22Rv1 (cell line): ENCODE results near the gene HTT.

ENCODE experiments used
- H3K27ac ChIP-seq: fragments of 450-650 bp; 2 replicates; pipeline ENCODE4 v1.5.1; 2017
- CTCF ChIP-seq: fragments of 450-650 bp; IDR thresholded peaks from 2 replicates; pipeline ENCODE4 v1.5.1; 2017; ENCODE audit warnings: mild to moderate bottlenecking
- ZFX ChIP-seq: fragments of 450-650 bp; IDR thresholded peaks from 2 replicates; pipeline ENCODE4 v1.6.1; 2017; ENCODE audit warnings: antibody characterized with exemption, borderline replicate concordance

Gene HTT

GRCh38 chr4:3227878-3228675 is 153.6 kb downstream of the HTT start:
- TF ChIP-seq CTCF (no peak), ZFX (no peak)

GRCh38 chr4:3228881-3229280 is 154.4 kb downstream of the HTT start:
- H3K27ac ChIP-seq: no peak overlapping the region
- no peak for TF ChIP-seq CTCF
- TF ChIP-seq ZFX: no peak

More at GRCh38 chr4:3227878-3228675, 153.6 kb downstream of the HTT start:
- H3K27ac ChIP-seq: no peak overlapping the region

GRCh38 chr4:3229328-3229727 is 154.8 kb downstream of the HTT start:
- H3K27ac ChIP-seq: no peak overlapping the region
- TF ChIP-seq ZFX: no peak
- no peak for TF ChIP-seq CTCF

GRCh38 chr4:3229964-3230363 is 155.5 kb downstream of the HTT start:
- no peak overlapping the region for H3K27ac ChIP-seq
- TF ChIP-seq ZFX (no peak), CTCF (no peak)

- no peak for TF ChIP-seq CTCF
- no peak for TF ChIP-seq ZFX
These were observed 157.0 kb downstream of the HTT start for GRCh38 chr4:3231471-3231870.

GRCh38 chr4:3232001-3232400 is 157.5 kb downstream of the HTT start:
- TF ChIP-seq CTCF: no peak
- TF ChIP-seq ZFX: no peak
- H3K27ac ChIP-seq: no peak overlapping the region

More at GRCh38 chr4:3231471-3231870, 157.0 kb downstream of the HTT start:
- H3K27ac ChIP-seq: no peak overlapping the region

GRCh38 chr4:3232871-3233271 is 158.4 kb downstream of the HTT start:
- no peak overlapping the region for H3K27ac ChIP-seq
- TF ChIP-seq ZFX (no peak), CTCF (no peak)
